Progenitor cell of endocrine pancreas (in vitro differentiated cells): ENCODE results near the gene CEBPA. TPM values are rescaled to one million over a fixed set of nuclear protein-coding genes. Genes with fewer than 3 reads are reported as not detected.

Experiments
- DNase-seq: peaks from one replicate; pipeline ENCODE4 v3.0.0; 2021; ENCODE audit warnings: low spot score; ENCODE audit not compliant: unreplicated experiment
- H3K27ac Mint-ChIP-seq: 2 replicates; pipeline ENCODE4 v1.8.0; 2021; ENCODE audit warnings: mild to moderate bottlenecking, moderate library complexity, mixed read lengths
- H3K27me3 Mint-ChIP-seq: 2 replicates; pipeline ENCODE4 v1.8.0; 2021; ENCODE audit warnings: mixed read lengths
- H3K36me3 Mint-ChIP-seq: 2 replicates; pipeline ENCODE4 v1.8.0; 2022; ENCODE audit warnings: mixed read lengths; ENCODE audit not compliant: insufficient read depth
- H3K4me1 Mint-ChIP-seq: 2 replicates; pipeline ENCODE4 v1.8.0; 2021; ENCODE audit warnings: low read depth, mixed read lengths
- H3K4me3 Mint-ChIP-seq: 2 replicates; pipeline ENCODE4 v1.8.0; 2021; ENCODE audit warnings: low read depth, mild to moderate bottlenecking, moderate library complexity, mixed read lengths
- H3K9me3 Mint-ChIP-seq: 2 replicates; pipeline ENCODE4 v1.8.0; 2021; ENCODE audit warnings: low read depth, mixed read lengths
- total RNA-seq: library from RNA; stranded (reverse); gene quantifications from 2 replicates; pipeline ENCODE4 v1.2.1, GENCODE V29; 2021
- TF ChIP-seq, protein P1 (sequence below): fragments of 200-600 bp; sonication (generic); IDR thresholded peaks from one replicate; pipeline ENCODE4 v1.5.0; 2021; ENCODE audit warnings: antibody characterized with exemption, mild to moderate bottlenecking; ENCODE audit not compliant: unreplicated experiment

CEBPA gene
- total RNA-seq, 1 donor from 2014 or later, result 12.3 TPM

DNA sequence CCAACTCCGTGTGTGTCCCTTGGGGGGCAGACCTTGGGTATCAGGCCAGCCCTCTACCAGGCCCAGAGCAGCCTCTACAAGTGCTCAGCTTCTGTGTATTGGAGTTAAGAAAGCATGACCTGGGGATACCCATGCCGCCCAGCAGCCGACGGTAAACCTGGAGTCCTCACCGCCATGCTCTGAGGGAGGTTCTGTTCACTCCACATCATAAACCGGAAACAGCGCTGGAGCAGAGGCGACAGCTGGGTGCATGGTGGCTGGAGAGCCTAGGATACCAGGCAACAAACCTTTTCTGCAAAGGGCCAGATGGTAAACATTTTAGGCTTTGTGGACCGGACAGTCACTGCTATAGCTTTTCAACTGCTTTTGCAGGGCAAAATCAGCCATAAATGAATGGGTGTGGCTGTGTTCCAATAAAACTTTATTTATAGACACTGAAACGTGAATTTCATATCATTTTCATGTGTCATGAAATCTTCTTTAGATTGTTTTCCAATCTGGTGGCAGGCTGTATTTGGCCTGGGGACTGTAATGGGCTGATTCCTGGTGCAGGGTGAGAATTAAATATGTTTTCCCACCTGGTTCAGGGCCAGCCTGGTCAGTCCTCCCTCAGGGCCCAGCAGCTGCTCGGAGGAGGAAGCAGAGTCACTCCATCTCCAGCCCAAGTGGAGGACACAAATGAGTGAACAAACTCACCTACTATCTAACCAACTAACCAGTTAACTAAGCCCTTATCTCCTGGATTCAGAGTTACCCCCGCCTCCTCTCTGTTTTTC lies 30.9 kb downstream of the CEBPA start:
- Mint-ChIP-seq H3K27ac (no peak overlapping the region), H3K36me3 (no peaks in the 10 kb centered on the region), H3K4me3 (no peak overlapping the region), H3K4me1 (peaks cover 22% of the 10 kb centered on the region), H3K9me3 (no peaks in the 10 kb centered on the region), H3K27me3 (no peaks in the 10 kb centered on the region)
- no peak for DNase-seq
- TF ChIP-seq, protein P1, sequence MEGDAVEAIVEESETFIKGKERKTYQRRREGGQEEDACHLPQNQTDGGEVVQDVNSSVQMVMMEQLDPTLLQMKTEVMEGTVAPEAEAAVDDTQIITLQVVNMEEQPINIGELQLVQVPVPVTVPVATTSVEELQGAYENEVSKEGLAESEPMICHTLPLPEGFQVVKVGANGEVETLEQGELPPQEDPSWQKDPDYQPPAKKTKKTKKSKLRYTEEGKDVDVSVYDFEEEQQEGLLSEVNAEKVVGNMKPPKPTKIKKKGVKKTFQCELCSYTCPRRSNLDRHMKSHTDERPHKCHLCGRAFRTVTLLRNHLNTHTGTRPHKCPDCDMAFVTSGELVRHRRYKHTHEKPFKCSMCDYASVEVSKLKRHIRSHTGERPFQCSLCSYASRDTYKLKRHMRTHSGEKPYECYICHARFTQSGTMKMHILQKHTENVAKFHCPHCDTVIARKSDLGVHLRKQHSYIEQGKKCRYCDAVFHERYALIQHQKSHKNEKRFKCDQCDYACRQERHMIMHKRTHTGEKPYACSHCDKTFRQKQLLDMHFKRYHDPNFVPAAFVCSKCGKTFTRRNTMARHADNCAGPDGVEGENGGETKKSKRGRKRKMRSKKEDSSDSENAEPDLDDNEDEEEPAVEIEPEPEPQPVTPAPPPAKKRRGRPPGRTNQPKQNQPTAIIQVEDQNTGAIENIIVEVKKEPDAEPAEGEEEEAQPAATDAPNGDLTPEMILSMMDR, result no peak

DNA sequence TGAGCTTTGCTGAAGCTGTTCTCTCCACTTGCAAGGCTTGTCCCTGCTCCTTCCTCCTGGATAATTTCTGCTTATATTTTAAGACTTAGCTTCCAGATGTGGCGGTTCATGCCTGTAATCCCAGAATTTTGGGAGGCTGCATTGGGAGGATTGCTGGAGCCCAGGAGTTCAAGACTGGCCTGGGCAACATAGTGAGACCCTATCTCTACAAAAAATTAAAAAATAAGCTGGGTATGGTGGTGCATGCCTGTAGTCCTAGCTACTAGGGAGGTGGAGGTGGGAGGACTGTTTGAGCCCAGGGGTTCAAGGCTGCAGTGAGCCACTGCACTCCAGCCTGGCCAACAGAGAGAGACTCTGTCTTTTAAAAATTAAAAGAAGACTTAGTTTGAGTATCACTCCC lies 31.6 kb downstream of the CEBPA start:
- TF ChIP-seq, protein P1, result no peak
- Mint-ChIP-seq H3K27me3 (no peaks in the 10 kb centered on the region), H3K27ac (no peak overlapping the region), H3K36me3 (no peaks in the 10 kb centered on the region), H3K4me3 (no peak overlapping the region), H3K4me1 (peaks cover 19% of the 10 kb centered on the region), H3K9me3 (no peaks in the 10 kb centered on the region)
- no peak for DNase-seq

DNA sequence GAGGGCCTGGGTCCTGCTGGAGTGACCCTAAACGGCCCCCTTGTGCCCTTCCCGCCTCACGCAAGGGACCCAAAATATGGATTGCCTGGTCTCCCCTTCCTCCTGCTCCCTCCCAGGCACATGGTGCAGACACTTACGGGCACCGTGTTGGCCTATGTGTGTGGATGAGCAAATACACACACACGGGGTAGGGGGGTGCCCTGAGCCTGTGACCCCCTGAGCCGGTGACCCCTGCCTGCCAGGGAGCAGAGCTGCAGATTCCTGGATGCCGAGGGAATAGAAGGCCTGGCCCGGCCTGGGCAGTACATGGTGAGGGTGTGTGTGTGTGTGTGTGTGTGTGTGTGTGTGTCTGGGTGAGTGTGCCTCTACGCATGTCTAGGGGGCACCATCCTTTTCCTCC lies 33.3 kb downstream of the CEBPA start:
- peaks cover 9% of the 10 kb centered on the region for H3K4me1 Mint-ChIP-seq
- H3K27me3 Mint-ChIP-seq, result peaks cover 5% of the 10 kb centered on the region
- TF ChIP-seq, protein P1, result no peak
- H3K9me3 Mint-ChIP-seq, result no peaks in the 10 kb centered on the region
- H3K27ac Mint-ChIP-seq, result no peak overlapping the region
- DNase-seq, result no peak
- no peak overlapping the region for H3K4me3 Mint-ChIP-seq
- H3K36me3 Mint-ChIP-seq, result no peaks in the 10 kb centered on the region

DNA sequence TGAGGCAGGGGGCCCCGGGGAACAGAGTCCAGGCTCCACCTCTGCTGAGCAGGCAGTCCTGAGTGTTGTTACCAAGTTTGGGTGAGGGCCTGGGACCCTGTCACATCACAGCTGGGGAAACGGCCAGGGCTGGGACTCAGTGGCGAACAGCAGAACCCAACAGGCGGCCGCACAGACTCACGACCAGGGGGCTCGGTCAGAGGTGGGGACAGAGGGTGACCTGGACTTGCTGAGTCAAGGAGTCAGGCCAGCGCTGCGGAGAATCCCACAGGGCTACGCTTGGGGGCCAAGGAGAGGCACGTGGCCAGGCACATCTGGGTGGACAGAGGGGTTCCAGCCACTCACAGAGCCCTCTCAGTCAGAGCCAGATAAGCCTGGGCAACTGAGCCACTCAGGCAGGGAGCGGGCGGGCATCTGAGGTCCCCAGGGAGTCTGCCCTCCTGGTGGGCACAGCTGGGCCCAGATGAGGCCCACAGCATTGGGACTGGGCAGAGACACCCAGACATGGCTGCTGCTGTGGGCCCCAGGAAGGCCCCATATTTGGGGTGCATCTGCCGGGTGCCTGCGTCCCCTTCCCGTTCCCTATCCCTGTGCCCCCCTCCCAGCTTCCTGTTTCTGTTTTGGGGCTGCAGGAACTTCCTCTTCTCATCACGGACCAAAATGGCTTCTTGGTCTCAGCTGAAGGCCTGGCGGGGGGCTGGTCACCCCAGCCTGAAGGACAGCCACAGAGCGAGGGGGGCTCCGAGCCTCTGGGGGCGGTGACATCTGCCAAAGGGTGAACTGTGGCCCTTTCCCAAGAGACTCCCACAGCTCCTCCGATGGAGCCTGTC lies 34.0 kb downstream of the CEBPA start:
- H3K9me3 Mint-ChIP-seq, result no peaks in the 10 kb centered on the region
- no peak for DNase-seq

DNA sequence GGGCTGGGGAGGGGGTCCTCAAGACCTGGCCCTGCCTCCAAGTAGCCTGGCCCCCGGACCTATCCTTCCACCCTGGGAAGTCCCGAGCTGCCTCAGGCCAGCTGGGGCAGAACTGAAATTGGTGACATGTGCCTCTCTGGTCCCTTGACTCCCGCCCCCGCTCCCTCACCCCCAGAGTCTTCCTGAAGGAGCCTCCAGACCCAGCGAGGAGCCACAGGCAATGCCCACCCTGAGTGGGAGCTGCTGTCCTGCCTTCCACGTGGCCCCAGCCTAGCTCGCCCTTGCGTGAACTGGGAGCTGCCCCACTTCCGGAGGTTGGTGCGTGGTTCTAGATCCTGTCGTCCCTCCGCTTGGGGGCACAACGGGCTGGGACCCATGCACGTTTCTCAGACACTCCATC lies 34.6 kb downstream of the CEBPA start:
- TF ChIP-seq, protein P1, result no peak
- H3K27ac Mint-ChIP-seq, result no peak overlapping the region
- H3K27me3 Mint-ChIP-seq, result peaks cover 5% of the 10 kb centered on the region
- H3K4me1 Mint-ChIP-seq, result no peaks in the 10 kb centered on the region
- no peak for DNase-seq
- no peaks in the 10 kb centered on the region for H3K9me3 Mint-ChIP-seq
- H3K4me3 Mint-ChIP-seq, result no peak overlapping the region
- H3K36me3 Mint-ChIP-seq, result no peaks in the 10 kb centered on the region

More for the DNA sequence above, 34.0 kb downstream of the CEBPA start:
- TF ChIP-seq, protein P1, result no peak
- Mint-ChIP-seq H3K4me1 (peaks cover 5% of the 10 kb centered on the region), H3K27me3 (peaks cover 5% of the 10 kb centered on the region), H3K4me3 (no peak overlapping the region), H3K27ac (no peak overlapping the region), H3K36me3 (no peaks in the 10 kb centered on the region)
